ENCODE data around the gene TSPAN9.

GRCh38 chr12:3107954-3108353, 30.8 kb downstream of the TSPAN9 start:
- TF ChIP-seq CTCF (IDR thresholded peaks at IDR 0.05) (no peak), POLR2AphosphoS5 (IDR thresholded peaks at IDR 0.05) (no peak), POLR2A (IDR thresholded peaks at IDR 0.05) (no peak)
